ENCODE data around the gene PRPF31. TPM values are rescaled to one million over a fixed set of nuclear protein-coding genes. Genes with fewer than 3 reads are reported as not detected.

The PRPF31 gene
- total RNA-seq, 2 experiments from 2014 or later, result 85.5 to 115 TPM

DNA sequence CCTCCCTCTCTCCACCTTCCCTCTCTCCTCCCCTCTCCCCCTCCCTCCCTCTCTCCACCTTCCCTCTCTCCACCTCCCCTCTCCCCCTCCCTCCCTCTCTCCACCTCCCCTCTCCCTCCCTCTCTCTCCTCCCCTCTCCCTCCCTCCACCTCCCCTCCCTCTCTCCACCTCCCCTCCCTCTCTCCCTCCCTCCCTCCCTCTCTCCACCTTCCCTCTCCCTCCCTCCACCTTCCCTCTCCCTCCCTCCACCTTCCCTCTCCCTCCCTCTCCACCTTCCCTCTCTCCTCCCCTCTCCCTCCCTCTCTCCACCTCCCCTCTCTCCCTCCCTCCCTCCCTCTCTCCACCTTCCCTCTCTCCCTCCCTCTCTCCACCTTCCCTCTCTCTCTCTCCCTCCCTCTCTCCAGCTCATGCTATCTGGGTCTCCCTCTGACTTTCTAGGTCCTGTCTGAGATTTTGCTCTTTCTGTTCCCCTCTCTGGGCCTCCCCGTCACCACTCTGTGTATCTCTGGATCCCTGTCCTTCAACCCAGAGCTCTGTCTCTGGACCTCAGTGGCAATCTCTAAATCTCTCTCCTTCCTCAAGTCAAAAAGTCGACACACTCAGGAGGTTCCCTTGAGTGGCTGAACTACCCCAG, 18.5 kb downstream of the PRPF31 start:
- ATAC-seq, result no peak
- intact Hi-C loops (cut with DNase I, micrococcal nuclease), result no loop called here
- peaks cover 5% of the 10 kb centered on the region for H3K36me3 Mint-ChIP-seq (ENCODE audit: low read depth)
- H3K4me1 Mint-ChIP-seq, result peaks cover 21% of the 10 kb centered on the region
- ChIA-PET CTCF (interaction anchor here (0.6 kb wide), 1 partner anchor 10 kb away, joined by 3 read pairs; no protein-coding TSS in a partner anchor), POLR2A (no interaction called here)
- H3K27me3 Mint-ChIP-seq, result no peaks in the 10 kb centered on the region
- no peaks in the 10 kb centered on the region for H3K9me3 Mint-ChIP-seq (ENCODE audit: low read depth)
- H3K27ac Mint-ChIP-seq, result no peak overlapping the region
- H3K4me3 Mint-ChIP-seq, result no peak overlapping the region
- DNase-seq, result no peak

DNA sequence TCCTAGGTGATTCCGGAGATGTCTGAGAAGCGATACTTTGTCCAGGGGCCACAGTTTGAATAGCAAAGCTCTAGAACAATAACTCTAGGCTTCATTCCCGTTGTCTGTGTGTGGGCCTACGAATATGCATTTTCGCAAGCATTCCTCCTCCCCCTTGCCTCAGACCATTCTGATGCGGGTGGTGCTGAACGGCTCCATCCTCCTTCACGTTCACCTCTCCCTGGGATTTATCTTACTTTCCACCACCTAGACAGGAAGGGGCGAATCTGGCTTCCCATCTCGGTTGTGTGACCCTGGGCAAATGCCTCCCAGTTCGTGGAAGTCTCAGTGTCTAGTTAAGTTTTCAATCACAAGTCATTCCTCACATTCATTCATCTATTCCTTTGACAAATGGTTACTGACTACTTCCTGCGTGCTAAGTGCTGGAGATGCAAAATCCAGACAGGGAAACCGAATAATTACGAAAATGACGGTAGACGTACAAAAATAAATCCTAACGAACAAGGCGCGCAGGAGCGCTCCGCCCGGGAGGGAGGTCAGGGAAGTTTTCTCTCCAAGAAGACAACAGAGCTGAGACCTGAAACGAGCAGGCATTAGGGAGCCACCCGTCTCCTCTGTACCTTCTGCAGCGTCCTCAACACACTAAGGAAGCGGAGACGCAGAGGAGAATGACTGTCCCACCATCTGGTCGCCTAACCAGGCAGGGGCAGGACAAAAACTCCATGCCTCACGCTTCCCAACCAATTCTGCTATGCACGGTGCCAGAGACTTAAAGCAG, 20.7 kb downstream of the PRPF31 start:
- CTCF ChIA-PET, result interaction anchor here (0.6 to 1.8 kb wide), 13 partner anchors 16 to 1205 kb away, joined by 3 to 15 read pairs (median 3); partner anchors contain the start of genes LENG1, MBOAT7, PRPF31 and TFPT
- DNase-seq, result no peak
- no peaks in the 10 kb centered on the region for H3K9me3 Mint-ChIP-seq (ENCODE audit: low read depth)
- H3K36me3 Mint-ChIP-seq (ENCODE audit: low read depth), result peaks cover 9% of the 10 kb centered on the region
- H3K4me1 Mint-ChIP-seq, result peaks cover 38% of the 10 kb centered on the region
- H3K27ac Mint-ChIP-seq, result peak overlapping the region; percentile 71
- intact Hi-C loops (cut with DNase I, micrococcal nuclease), result loop anchor here in 1 of 2 experiments (2.0 kb wide), 2 partner anchors 65 to 267 kb away; partner anchors contain the start of gene RPS9
- H3K27me3 Mint-ChIP-seq, result no peaks in the 10 kb centered on the region
- POLR2A ChIA-PET, result interaction anchor here (0.6 to 3.0 kb wide), 8 partner anchors 13 to 1662 kb away, joined by 3 to 35 read pairs (median 5); partner anchors contain the start of genes LENG1, LENG9, MBOAT7 and MYADM
- no peak for ATAC-seq
- H3K4me3 Mint-ChIP-seq, result peak overlapping the region; percentile 83

- peak overlapping the region; percentile 85 for H3K27ac Mint-ChIP-seq
- H3K4me3 Mint-ChIP-seq, result peak overlapping the region; percentile 83
- peaks cover 9% of the 10 kb centered on the region for H3K36me3 Mint-ChIP-seq (ENCODE audit: low read depth)
- DNase-seq, result peak; percentile 99
- no peaks in the 10 kb centered on the region for H3K9me3 Mint-ChIP-seq (ENCODE audit: low read depth)
- H3K27me3 Mint-ChIP-seq, result no peaks in the 10 kb centered on the region
- ChIA-PET POLR2A (interaction anchor here (0.5 to 3.0 kb wide), 13 partner anchors 13 to 1661 kb away, joined by 3 to 35 read pairs (median 5); partner anchors contain the start of genes LENG1, LENG9, MBOAT7 and MYADM), CTCF (interaction anchor here (0.6 to 1.8 kb wide), 12 partner anchors 15 to 1204 kb away, joined by 3 to 15 read pairs (median 4); partner anchors contain the start of genes LENG1, MBOAT7, PRPF31 and TFPT)
- intact Hi-C loops (cut with DNase I, micrococcal nuclease), result loop anchor here (1.0 to 2.0 kb wide), 14 partner anchors 22 to 1468 kb away; partner anchors contain the start of genes LENG1 (in 2 of the 2), LENG8 (in 2 of the 2), NDUFA3 (in 2 of the 2) and PRPF31 (in 2 of the 2)
- peaks cover 42% of the 10 kb centered on the region for H3K4me1 Mint-ChIP-seq
- ATAC-seq, result peak; percentile 86
These were observed 21.5 kb downstream of the PRPF31 start for GRCh38 chr19:54136864-54137698.

- ATAC-seq, result no peak
- Mint-ChIP-seq H3K4me1 (peaks cover 46% of the 10 kb centered on the region), H3K4me3 (peak within 1 kb of the TSS; percentile 83), H3K9me3 (ENCODE audit: low read depth) (no peaks in the 10 kb centered on the region), H3K36me3 (ENCODE audit: low read depth) (peaks cover 16% of the 10 kb centered on the region), H3K27ac (peak within 1 kb of the TSS; percentile 91), H3K27me3 (no peaks in the 10 kb centered on the region)
- POLR2A ChIA-PET, result interaction anchor here (0.6 to 3.0 kb wide), 9 partner anchors 12 to 270 kb away, joined by 3 to 35 read pairs (median 5); partner anchors contain the start of genes LENG1, MBOAT7, MYADM and PRPF31
- intact Hi-C loops (cut with DNase I, micrococcal nuclease), result loop anchor here (1.0 to 2.0 kb wide), 14 partner anchors 21 to 1467 kb away; partner anchors contain the start of genes LENG1 (in 2 of the 2), LENG8 (in 2 of the 2), NDUFA3 (in 2 of the 2) and PRPF31 (in 2 of the 2)
- CTCF ChIA-PET, result interaction anchor here (1.0 to 1.8 kb wide), 9 partner anchors 14 to 128 kb away, joined by 3 to 15 read pairs (median 4); partner anchors contain the start of genes LENG1, MBOAT7, PRPF31 and TFPT
- DNase-seq, result peak; percentile 50
These were observed 22.3 kb downstream of the PRPF31 start, which contains the start of gene CNOT3 for GRCh38 chr19:54137699-54138488. TSS of gene CNOT3 (plus strand) at chr19:54137762. CDS start at chr19:54142979, 5,217 bp downstream.

DNA sequence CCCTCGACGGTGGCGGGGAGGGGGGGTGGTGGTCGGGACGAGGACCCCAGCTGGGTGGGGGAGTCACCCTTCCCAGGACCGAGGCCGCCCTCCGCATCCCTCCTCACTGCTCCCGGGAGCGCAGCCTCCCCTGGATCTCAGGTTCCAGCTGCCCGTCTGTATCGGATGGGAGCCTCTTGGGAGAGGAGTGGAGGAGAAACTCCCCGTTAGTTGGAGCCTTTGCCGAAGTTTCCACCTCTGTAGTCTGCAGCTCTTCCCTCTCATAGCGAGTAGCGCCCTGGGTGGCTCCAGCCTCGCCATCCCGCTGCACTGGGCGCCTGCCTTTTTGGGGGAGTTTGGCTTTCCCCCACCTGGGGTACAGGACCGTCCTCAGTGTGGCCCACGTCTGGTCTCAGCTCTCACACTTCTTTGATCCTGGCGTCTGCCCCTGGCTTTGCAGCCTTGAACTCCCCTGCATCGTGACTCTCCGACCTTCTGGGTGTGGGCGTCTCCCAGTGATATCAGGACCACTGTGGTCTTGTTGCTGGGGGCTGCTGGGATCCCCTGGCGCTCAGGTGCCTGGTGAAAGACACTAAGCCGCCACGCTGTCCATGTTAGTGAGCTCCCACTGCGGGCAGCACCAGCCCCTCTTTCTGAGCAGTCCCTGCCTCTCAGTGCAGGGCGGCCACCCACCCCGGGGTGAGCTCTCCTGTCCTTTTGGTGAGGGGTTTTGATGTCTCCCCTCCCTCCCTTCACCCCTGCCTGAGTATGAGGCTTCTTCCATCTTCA, 23.1 kb downstream of the PRPF31 start:
- intact Hi-C loops (cut with DNase I, micrococcal nuclease), result no loop called here
- DNase-seq (peak; percentile 52), ATAC-seq (no peak)
- H3K9me3 Mint-ChIP-seq (ENCODE audit: low read depth), result no peaks in the 10 kb centered on the region
- CTCF ChIA-PET, result interaction anchor here (1.0 to 1.1 kb wide), 2 partner anchors 20 to 51 kb away, joined by 3 read pairs; partner anchors contain the start of gene MBOAT7
- H3K4me1 Mint-ChIP-seq, result peaks cover 46% of the 10 kb centered on the region
- H3K27me3 Mint-ChIP-seq, result no peaks in the 10 kb centered on the region
- peak overlapping the region; percentile 83 for H3K4me3 Mint-ChIP-seq
- H3K27ac Mint-ChIP-seq, result peak overlapping the region; percentile 91
- POLR2A ChIA-PET, result interaction anchor here (0.6 to 3.0 kb wide), 4 partner anchors 22 to 240 kb away, joined by 3 to 35 read pairs (median 3); partner anchors contain the start of genes MBOAT7 and TSEN34
- peaks cover 23% of the 10 kb centered on the region for H3K36me3 Mint-ChIP-seq (ENCODE audit: low read depth)

DNA sequence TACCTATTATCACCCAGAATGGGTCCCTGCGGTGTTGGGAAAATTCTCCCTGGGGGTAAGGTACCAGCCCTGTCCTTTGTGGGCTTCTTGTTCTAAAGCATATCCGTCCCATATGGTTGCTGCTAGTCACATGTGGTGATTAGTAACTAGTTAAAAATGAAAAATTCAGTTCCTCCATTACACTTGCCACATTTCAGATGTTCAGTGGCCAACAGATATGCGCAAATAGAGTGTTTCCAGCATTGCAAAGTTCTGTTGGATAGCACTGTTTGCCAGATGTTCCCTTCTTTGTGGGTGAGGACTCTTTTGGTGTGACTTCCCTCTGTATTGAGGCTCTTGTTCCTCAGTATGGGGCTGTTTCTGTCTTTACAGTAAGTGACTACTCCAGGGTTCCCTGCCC, 25.8 kb downstream of the PRPF31 start:
- Mint-ChIP-seq H3K27ac (peak overlapping the region; percentile 21), H3K4me3 (no peak overlapping the region), H3K9me3 (ENCODE audit: low read depth) (no peaks in the 10 kb centered on the region), H3K4me1 (peaks cover 33% of the 10 kb centered on the region), H3K36me3 (ENCODE audit: low read depth) (peaks cover 42% of the 10 kb centered on the region), H3K27me3 (no peaks in the 10 kb centered on the region)
- ATAC-seq (no peak), DNase-seq (no peak)
- intact Hi-C loops (cut with DNase I, micrococcal nuclease), result no loop called here
- ChIA-PET CTCF (interaction anchor here (0.6 to 1.0 kb wide), 3 partner anchors 9 to 27 kb away, joined by 3 read pairs; no protein-coding TSS in a partner anchor), POLR2A (no interaction called here)

DNA sequence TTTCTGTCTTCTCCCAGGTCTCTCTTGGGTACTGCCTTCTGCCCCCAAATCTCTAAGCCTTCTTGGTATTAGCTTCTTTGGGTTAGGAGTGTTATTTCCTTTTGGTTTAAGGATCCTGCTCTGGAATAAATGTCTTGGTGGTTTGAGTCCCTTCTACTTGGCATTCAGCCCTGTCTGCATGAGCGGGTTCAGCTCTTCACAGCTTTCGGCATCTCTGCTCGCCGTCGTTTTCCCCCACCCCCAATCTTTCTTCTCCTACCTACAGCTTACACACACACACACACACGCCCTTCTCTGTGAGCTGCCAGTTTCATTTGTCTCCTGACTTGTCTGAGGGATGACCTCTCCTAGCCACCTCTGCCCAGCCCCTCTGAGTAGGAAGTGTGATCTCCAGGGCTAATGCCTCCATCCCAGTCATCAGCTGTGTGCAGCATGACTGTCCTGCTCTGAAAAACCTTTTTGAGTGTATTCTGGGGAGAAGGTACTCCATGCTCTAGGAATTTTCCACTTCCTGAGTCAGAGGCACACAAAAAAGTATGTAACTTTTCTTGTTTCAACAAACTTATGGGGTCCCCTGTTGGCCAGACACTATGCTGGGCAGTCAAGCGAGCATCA, 26.7 kb downstream of the PRPF31 start:
- ChIA-PET POLR2A (no interaction called here), CTCF (interaction anchor here (0.6 to 1.0 kb wide), 3 partner anchors 8 to 26 kb away, joined by 3 read pairs; no protein-coding TSS in a partner anchor)
- Mint-ChIP-seq H3K36me3 (ENCODE audit: low read depth) (peaks cover 46% of the 10 kb centered on the region), H3K4me1 (peaks cover 30% of the 10 kb centered on the region), H3K27me3 (no peaks in the 10 kb centered on the region), H3K4me3 (no peak overlapping the region), H3K9me3 (ENCODE audit: low read depth) (no peaks in the 10 kb centered on the region), H3K27ac (peak overlapping the region; percentile 21)
- DNase-seq, result no peak
- no peak for ATAC-seq
- intact Hi-C loops (cut with DNase I, micrococcal nuclease), result no loop called here

GRCh38 chr19:54145541-54146158, 30.1 kb downstream of the PRPF31 start:
- Mint-ChIP-seq H3K4me1 (peaks cover 9% of the 10 kb centered on the region), H3K27me3 (no peaks in the 10 kb centered on the region), H3K36me3 (ENCODE audit: low read depth) (peaks cover 48% of the 10 kb centered on the region), H3K9me3 (ENCODE audit: low read depth) (no peaks in the 10 kb centered on the region), H3K4me3 (no peak overlapping the region), H3K27ac (no peak overlapping the region)
- no peak for ATAC-seq
- ChIA-PET POLR2A (no interaction called here), CTCF (no interaction called here)
- DNase-seq, result no peak
- intact Hi-C loops (cut with DNase I, micrococcal nuclease), result no loop called here

- no peak overlapping the region for H3K4me3 Mint-ChIP-seq
- H3K27ac Mint-ChIP-seq, result no peak overlapping the region
- intact Hi-C loops (cut with DNase I, micrococcal nuclease), result no loop called here
- CTCF ChIA-PET, result interaction anchor here (0.6 kb wide), 1 partner anchor 11 kb away, joined by 3 read pairs; no protein-coding TSS in a partner anchor
- no peaks in the 10 kb centered on the region for H3K9me3 Mint-ChIP-seq (ENCODE audit: low read depth)
- H3K36me3 Mint-ChIP-seq (ENCODE audit: low read depth), result peaks cover 49% of the 10 kb centered on the region
- DNase-seq, result no peak
- ATAC-seq, result no peak
- H3K4me1 Mint-ChIP-seq, result no peaks in the 10 kb centered on the region
- H3K27me3 Mint-ChIP-seq, result no peaks in the 10 kb centered on the region
- POLR2A ChIA-PET, result interaction anchor here (0.7 kb wide), 1 partner anchor 11 kb away, joined by 3 read pairs; no protein-coding TSS in a partner anchor
These were observed 32.1 kb downstream of the PRPF31 start for GRCh38 chr19:54147676-54148075.
